HL-60 (cell line): ENCODE measurements around the gene TTC33.

Source experiments
- GABPA ChIP-seq: IDR thresholded peaks from 2 replicates; pipeline ENCODE4 v1.6.1; 2012; ENCODE audit warnings: low read depth
- POLR2AphosphoS5 ChIP-seq: IDR thresholded peaks from 2 replicates; pipeline ENCODE4 v1.6.1; 2012; ENCODE audit warnings: low read depth
- SPI1 ChIP-seq: IDR thresholded peaks from 2 replicates; pipeline ENCODE4 v1.6.1; 2012; ENCODE audit warnings: low read depth, mild to moderate bottlenecking, borderline replicate concordance
- TF ChIP-seq, protein P1 (sequence below): IDR thresholded peaks from one replicate; pipeline ENCODE4 v1.5.1; 2011; ENCODE audit warnings: low read length, control low read depth, inconsistent platforms; ENCODE audit not compliant: insufficient read depth

DNA sequence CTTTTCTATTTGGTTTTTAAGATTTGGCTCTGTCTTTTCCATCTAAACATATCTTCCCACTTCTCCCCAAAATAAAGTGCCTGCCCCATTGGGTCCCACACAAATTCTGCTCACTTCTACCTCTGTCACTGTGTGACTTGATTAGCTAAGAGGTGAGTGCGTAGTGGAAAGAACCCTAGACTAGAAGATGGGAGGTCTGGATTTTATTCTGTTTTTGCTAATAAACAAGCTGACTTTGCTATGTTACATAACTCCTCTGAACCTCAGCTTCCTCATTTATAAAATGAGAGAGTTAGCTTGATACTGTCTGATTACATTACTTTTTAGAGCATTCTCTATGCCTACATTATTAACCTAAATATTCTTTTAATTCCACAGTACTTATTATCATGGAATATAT lies 127.4 kb downstream of the TTC33 start:
- TF ChIP-seq, protein P1, sequence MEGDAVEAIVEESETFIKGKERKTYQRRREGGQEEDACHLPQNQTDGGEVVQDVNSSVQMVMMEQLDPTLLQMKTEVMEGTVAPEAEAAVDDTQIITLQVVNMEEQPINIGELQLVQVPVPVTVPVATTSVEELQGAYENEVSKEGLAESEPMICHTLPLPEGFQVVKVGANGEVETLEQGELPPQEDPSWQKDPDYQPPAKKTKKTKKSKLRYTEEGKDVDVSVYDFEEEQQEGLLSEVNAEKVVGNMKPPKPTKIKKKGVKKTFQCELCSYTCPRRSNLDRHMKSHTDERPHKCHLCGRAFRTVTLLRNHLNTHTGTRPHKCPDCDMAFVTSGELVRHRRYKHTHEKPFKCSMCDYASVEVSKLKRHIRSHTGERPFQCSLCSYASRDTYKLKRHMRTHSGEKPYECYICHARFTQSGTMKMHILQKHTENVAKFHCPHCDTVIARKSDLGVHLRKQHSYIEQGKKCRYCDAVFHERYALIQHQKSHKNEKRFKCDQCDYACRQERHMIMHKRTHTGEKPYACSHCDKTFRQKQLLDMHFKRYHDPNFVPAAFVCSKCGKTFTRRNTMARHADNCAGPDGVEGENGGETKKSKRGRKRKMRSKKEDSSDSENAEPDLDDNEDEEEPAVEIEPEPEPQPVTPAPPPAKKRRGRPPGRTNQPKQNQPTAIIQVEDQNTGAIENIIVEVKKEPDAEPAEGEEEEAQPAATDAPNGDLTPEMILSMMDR: no peak
- peak; percentile 70; the same call in 1 of the 2 replicates for TF ChIP-seq SPI1
- no peak for TF ChIP-seq POLR2AphosphoS5
- TF ChIP-seq GABPA: no peak
